HG02759 (cell line): Measurements from ENCODE around the gene MAGI1.
"Not testable (repeated sequence)": the region's sequence is repeated elsewhere in the genome, so short reads cannot be mapped to it uniquely, and the experiment has no call there.

ENCODE experiments used
- ATAC-seq: cut with Tn5 transposase; IDR thresholded peaks from one replicate; pipeline ENCODE4 v1.9.1; 2021; ENCODE audit warnings: mild to moderate bottlenecking, moderate library complexity; ENCODE audit not compliant: unreplicated experiment

The MAGI1 gene

GRCh38 chr3:66041116-66041515, 2.4 kb upstream of the MAGI1 start:
- no peak for ATAC-seq

GRCh38 chr3:66039590-66039887, 821 bp upstream of the MAGI1 start:
- ATAC-seq, result no peak

- peak; percentile 27 for ATAC-seq
Observed at GRCh38 chr3:66038384-66038725, 363 bp downstream of the MAGI1 start.

GRCh38 chr3:66037986-66038369, 740 bp downstream of the MAGI1 start:
- no peak for ATAC-seq

- ATAC-seq, result no peak
Observed at GRCh38 chr3:66037330-66037985, 1.3 kb downstream of the MAGI1 start.

- ATAC-seq, result no peak
Observed at GRCh38 chr3:66036586-66037148, 2.1 kb downstream of the MAGI1 start.

- no peak for ATAC-seq
Observed at GRCh38 chr3:66035763-66036477, 2.8 kb downstream of the MAGI1 start.

GRCh38 chr3:66033241-66034138, 5.2 kb downstream of the MAGI1 start:
- no peak for ATAC-seq

- ATAC-seq, result no peak
Observed at GRCh38 chr3:66031102-66031698, 7.5 kb downstream of the MAGI1 start.

- no peak for ATAC-seq
Observed at GRCh38 chr3:66029443-66029842, 9.3 kb downstream of the MAGI1 start.

GRCh38 chr3:66029014-66029413, 9.7 kb downstream of the MAGI1 start:
- no peak for ATAC-seq

GRCh38 chr3:66028457-66028856, 10.3 kb downstream of the MAGI1 start:
- no peak for ATAC-seq

GRCh38 chr3:66027099-66027498, 11.6 kb downstream of the MAGI1 start:
- not testable (repeated sequence) for ATAC-seq

- ATAC-seq, result no peak
Observed at GRCh38 chr3:66023738-66024385, 14.9 kb downstream of the MAGI1 start.

GRCh38 chr3:66023229-66023628, 15.5 kb downstream of the MAGI1 start:
- ATAC-seq, result no peak

- ATAC-seq, result no peak
Observed at GRCh38 chr3:66021731-66022131, 17.0 kb downstream of the MAGI1 start.

GRCh38 chr3:66019896-66020295, 18.8 kb downstream of the MAGI1 start:
- no peak for ATAC-seq

- ATAC-seq, result no peak
Observed at GRCh38 chr3:66018057-66019033, 20.4 kb downstream of the MAGI1 start.

GRCh38 chr3:66017591-66017990, 21.1 kb downstream of the MAGI1 start:
- ATAC-seq, result no peak

GRCh38 chr3:66017084-66017483, 21.6 kb downstream of the MAGI1 start:
- ATAC-seq, result no peak
